GM21717 (cell line): ENCODE data around the gene TEDDM1.
"Not testable (repeated sequence)": the region's sequence is repeated elsewhere in the genome, so short reads cannot be mapped to it uniquely, and the experiment has no call there.

ENCODE experiments used
- ATAC-seq: cut with Tn5 transposase; IDR thresholded peaks from one replicate; pipeline ENCODE4 v1.9.1; 2021; ENCODE audit warnings: mild to moderate bottlenecking, moderate library complexity; ENCODE audit not compliant: unreplicated experiment

TEDDM1 gene

DNA sequence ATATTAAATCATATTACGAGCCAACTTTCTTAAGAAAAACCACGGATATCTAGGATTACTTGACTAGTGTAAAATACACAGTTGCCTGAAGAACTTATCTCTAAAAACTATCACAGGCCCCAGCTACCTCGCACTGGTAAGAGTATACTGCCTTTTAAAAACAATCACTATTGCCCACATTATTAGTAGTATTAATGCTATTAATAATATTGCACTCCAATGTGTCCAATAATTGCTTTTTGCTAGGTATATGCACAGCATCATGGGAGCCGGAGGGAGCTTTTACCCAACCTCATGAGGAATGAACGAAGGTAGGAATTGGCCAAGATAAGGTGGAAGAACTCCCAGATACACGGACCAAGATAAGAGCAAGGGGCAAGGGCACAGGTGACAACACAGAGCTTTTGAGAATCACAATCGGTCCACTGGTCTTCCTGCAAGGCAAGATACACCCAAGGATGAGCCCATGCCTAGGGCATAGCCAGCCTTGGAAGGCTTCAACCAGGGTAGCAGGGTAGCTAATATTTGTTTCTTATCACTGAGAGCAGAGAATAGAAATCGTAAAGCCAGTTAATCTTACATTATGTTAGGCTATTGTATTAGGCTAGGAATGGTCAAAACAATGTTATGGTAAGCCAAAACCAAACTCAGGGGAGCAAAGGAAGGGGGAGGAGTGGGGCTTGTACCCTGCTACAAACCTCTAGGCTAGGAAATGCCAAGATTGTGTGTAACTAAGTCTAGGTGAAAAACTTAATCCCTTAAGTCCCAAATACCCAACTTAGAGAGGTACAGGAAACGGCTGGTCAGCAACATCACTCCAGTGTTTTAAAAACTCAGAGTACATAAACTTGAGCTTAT is 18.3 kb downstream of the TEDDM1 start:
- ATAC-seq, result no peak

DNA sequence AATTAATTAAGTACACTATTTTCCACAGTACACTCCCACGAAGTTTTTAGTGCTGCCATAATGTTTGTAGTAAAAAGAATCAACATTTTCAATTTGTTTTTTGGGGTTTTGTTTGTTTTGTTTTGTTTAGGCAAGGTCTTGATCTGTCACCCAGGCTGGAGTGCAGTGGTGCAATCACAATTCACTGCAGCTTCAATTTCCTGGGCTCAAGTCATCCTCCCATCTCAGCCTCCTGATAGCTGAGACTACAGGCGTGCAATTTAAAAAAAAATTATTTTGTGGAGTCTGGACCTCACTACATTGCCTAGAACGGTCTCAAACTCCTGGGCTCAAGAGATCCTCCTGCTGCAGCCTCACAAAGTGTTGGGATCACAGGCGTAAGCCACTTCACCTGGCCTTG is 20.3 kb downstream of the TEDDM1 start:
- no peak for ATAC-seq

DNA sequence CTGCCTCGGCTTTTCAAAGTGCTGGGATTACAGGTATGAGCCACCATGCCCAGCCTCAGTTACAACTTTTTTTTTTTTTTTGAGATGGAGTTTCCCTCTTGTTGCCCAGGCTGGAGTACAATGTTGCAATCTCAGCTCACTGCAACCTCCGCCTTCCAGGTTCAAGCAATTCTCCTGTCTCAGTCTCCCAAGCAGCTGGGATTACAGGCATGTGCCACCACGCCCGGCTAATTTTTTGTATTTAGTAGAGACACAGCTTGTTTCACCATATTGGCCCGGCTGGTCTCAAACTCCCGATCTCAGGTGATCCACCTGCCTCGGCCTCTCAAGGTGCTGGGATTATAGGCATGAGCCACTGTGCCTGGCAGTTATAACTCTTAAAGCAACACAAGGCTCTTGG is 20.7 kb downstream of the TEDDM1 start:
- not testable (repeated sequence) for ATAC-seq

DNA sequence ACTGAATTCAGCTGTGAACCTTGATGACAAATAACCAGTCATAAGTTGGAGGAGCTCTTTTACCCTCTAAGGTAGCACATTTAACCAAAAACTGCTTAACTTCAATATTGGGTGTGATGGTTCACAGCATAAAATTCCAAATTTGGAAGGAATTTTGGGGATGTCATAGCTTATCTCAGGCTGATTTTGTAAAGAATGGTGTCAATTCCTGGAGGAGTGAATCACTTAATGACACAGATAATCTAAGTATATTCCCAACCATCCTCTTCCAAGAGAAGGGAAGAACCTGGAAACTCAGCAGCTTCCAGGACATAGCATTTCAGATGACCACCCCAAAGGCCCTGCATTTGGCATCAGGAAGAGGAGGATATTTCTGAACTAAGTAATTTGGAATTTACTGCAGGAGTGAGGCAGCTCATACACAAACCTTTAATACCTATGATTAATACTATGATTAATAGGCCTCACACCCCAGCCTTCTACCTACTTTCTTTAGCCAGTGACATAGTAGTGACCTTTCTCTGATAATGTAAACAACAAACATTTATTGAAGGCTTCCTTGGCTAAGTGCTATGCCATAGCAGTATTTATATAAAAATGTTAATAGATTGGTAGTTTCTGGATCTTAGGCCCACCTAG is 23.4 kb downstream of the TEDDM1 start:
- no peak for ATAC-seq

DNA sequence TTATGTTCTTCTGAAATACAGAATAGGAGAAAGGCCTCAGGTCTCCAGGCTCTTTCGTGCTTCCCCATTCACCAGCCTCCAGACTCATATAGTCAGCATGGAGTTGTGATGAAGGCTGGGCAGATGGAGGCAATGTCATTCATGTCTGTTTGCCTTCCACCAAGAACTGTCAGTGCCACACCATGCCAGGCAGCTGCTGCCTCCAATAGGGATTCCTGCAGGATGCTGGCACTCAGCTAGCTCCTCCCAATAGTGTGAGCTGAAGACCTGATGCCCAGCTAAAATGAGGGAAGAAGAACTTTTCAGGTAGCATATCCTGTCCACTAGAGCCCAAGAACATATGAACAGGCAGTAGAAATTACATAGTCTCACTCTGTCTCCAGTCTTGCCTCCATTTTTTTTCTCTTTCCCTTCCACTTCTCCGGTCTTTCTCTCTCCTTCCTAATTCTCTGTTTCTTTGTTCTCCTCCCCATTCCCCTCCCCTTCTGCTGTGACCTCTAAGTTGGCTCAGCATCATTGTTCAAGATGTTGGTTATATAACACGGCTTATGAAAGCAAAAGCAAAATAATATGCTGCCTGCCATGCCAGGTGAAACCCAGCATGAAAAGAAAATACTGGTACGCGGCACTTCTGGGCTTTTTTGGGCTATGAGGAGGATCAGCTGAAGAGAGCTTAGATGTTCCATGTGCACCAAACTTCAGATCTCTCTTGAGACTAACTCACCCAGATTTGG is 26.2 kb downstream of the TEDDM1 start:
- ATAC-seq, result no peak

DNA sequence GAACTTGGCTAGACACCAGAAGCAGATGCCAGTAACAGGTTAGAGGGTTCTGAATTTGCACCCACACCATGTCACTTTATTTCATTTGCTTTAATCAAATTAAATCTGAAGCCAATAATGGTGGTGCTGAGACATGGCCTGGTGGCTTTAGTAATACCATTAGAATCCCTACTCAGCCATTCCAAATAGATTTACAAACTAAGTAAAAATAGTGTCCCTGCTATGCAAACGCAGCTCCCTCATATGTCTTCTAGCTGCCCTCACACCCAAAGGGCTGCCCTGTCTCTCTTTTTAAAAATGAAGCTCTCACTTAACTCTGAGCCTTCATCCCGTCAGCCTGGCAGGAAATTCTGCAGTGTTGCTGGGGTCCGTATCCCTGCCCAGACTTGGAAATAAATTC is 29.9 kb downstream of the TEDDM1 start:
- ATAC-seq, result no peak

DNA sequence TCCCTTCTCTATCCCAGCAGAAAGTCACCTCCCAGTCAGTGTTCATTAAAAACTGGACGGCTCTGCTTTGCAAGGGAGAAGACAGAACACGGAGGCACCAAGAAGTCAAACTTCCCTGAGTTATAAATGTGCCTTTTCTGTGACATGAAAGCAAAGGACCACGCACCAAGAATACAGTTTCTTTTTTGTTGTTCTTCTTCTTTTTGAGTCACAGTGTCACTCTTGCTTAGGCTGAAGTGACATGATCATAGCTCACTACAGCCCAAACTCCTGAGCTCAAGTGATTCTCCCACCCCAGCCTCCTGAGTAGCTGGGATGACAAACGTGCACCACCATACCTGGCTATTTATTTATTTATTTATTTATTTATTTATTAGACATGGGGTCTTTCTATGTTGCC is 31.6 kb downstream of the TEDDM1 start:
- no peak for ATAC-seq

DNA sequence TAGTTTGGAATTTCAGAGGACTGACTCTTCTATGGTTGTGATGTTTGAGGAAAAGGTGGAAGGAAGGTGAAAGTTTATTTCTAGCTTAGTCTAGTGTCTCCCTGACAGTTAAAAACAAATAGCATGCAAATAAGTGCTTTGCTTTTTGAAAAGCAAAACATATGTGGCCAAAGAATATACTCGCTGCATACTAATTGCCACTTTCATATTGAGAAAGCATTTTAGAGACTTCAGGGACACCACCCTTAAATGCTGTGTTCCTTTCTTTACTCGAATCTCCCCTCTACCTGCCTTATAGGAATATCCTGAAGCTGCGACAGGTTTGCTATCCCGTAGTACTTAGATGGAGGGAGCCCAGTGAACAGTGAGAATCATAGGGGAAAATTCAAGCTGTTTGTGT is 32.1 kb downstream of the TEDDM1 start:
- no peak for ATAC-seq

DNA sequence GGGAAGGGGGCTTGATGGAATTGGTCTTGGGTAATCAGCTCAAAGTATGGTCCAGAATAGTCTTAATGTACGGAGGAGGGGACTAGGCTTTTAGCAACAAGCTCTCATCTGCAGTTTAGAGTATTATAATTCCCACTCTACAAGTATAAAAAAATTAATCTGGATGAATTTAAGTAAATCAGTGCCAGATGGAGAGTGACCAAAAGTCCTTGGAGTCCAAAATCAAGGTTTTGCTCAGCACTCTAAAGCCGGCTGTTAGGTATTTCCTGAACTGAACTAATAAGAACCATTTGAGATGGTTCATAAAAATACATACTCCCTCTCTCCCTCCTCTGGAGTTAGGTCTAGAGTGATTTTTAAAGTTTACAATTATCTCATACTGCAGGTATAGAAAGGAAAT is 32.5 kb downstream of the TEDDM1 start:
- ATAC-seq, result no peak

DNA sequence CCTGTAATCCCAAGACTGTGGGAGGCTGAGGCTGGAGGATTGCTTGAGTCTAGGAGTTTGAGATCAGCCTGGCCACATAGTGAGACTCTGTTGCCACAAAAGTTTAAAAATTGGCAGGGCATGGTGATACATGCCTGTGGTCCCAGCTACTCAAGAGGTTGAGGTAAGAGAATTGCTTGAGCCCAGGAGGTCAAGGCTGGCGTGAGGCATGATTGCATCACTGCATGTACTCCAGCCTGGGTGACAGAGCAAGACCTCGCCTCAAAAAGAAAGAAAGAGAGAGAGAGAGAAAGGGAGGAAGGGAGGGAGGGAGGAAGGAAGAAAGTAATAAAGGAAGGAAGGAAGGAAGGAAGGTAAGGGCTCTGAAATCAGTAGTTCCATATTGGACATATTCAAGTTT is 33.9 kb downstream of the TEDDM1 start:
- ATAC-seq, result no peak

DNA sequence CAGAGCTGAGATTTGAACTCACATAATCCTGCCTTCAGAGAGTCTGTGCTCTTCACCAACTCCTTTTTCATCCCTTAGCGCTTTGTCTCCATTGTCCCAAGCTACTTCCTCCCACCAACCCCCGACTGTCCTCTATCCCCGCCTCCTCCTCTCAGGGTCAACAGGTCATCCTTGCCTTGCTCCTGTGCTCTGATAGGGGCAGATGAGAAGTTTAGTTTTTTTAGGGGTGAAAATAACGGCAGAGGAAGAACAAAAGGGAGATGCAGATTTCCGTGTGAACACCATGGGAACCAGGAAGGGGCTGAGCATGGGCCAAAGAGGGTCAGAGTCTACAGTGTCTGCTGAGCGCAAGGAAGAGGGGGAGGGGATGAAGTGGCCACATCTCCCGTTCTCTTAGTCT is 40.8 kb downstream of the TEDDM1 start:
- no peak for ATAC-seq

DNA sequence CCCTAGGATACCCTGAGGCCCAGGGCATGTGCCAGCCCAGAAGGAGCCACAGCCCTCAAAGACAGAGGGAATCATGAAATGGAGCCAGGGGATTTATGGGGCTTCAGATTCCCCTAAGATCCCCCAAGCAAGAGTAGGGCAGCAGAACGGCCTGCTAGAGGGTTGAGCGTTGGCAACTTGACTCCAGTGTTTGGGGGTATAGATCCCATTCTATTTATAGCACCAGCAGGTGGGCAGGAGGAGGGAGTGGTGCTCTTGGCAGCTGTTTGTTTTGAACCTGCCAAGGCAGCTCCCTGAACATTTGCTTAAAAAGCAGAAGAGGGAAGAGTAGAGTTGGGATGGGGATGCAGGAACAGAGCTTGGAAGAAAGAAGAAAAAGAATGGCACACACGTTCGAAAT is 42.6 kb downstream of the TEDDM1 start:
- no peak for ATAC-seq

DNA sequence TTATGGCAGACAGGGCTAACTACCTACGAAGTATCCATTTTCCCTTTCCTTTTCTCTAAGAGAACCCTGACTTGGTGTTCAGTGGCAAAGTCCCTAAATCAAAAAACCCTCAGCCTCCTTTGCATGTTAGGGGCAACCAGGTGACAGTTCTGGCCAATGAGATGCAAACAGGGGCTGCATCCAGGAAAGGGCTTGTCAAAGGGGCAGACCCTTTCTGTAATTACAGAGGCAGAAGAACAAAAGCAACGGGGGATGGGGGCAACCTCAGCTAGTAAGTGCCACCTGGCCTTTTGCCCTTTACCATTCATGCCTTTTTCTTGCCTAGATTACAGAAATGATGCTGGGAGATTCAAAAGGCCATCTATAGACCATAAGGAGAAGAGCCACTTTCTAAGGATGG is 43.3 kb downstream of the TEDDM1 start:
- no peak for ATAC-seq

DNA sequence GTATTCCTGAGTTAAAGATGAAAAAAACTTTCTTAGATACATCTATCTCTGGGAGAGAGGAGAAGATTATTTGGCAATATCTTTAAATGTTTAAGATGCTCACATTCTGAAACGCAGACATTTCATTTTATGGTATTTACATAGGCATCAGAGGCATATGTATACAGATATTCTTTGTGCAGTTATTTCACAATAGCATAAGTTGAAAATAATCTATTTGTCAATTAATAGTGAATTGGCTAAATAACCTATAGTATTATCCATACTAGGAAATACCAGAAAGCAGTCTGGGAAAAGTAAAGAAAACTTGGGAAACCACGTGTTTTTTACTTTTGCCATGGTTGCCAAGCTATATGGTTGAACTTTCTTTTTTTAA is 44.8 kb downstream of the TEDDM1 start:
- ATAC-seq, result no peak

DNA sequence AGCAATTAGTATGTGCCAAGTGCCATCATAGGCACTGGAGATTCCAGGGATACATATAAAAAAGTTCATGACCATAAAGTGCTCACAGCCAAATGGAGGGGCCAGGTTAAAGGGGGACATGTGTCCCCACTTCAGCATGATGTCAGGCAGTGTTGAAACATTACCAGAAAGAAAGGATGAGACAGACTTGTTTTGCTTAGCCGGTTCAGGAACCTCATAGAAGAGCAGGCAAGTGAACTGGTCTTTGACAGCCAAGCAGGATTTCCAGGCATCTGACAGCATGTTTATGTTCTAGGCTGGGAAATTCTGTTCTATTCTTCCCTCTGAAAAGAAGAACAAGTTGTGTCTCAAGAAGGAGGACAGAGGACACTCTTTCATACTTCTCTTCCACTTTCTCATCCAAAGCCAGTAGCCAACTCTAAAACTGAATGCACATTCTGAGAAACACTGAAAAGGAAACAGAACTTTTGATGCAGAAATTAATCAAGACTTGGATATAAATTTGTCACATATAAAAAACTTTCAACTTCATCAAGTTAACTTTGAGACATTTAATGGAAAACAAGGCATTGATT is 48.6 kb downstream of the TEDDM1 start:
- ATAC-seq, result no peak

DNA sequence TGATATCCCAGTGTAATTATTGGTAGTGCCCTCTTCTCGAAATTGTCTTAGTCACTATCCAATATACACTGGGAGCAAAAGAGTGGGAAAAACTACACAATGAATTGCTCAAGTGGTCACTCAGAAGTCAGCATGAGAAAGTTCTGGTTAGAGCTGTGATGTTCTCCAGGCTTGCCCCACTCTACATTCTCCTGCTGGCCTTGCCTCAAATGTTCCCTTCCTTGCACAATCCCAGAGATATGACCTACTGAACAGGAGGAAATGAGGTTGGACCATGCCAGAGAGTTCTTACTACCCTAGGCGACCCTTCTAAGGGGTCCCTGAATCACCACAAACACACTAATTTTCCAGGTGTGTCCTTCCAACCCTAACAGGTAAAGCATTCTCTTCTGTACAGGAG is 49.6 kb downstream of the TEDDM1 start:
- no peak for ATAC-seq

DNA sequence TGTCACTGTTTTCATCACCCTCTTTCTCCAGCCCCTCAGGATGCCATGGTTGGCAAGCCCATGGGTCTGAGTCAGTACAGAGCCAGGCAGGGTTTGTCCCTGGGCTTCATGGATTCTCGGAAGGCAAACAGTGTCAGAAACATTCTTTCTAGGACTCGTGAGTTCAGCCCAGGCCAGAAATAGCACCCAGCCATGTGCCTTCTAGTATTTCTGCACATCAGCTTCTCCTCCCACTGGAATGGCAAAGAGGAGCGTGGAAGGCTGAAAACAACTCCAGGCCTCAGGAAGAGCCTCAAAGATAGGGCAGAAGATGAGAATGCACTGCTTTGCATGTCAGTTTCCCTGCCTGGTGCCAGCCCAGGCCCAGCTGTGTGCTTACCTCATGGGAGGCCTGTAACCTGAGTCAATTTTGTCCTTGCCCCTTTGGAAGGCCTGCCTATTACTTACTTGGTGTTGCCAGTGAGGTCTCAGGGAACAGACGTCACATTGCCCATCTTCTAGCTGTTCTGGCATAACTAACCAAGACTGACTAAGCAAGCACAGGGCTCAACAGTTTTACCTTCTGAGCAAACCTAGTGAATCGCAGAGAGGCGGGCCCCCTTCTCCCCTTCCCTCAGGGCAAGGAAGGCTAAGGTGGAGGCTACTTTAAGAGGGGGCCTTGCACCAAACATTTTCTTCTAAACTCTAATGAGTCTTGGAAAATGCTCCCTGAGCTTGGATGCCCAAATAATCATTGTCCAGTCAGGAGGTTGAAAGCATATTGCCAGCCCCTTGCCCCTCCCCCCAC is 51.3 kb downstream of the TEDDM1 start:
- no peak for ATAC-seq
